ENCODE data around the gene RAD51B.

DNA sequence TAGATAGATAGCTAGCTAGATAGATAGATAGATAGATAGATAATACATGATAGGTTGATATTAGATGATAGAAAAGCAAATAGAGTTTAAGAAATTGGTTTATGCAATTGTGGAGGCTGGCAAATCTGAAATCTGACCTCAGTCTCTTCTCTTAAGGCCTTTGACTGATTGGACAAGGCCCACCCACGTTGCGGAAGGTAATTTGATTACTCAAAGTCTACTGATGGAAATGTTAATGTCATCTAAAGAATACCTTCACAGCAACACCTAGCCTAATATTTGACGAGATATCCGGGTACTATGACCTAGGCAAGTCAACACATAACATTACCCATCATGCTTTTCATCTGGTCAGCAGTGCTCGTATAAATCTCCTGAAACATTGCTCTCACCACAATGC is 782.9 kb downstream of the RAD51B start:
- TF ChIP-seq YY1 (IDR thresholded peaks at IDR 0.05; ENCODE audit: insufficient read depth, insufficient read length): no peak
- TF ChIP-seq ZNF274 (IDR thresholded peaks at IDR 0.05; ENCODE audit: low read depth, low read length): no peak
- TF ChIP-seq SUZ12 (IDR thresholded peaks at IDR 0.05; ENCODE audit: extremely low read depth, insufficient read depth, insufficient read length): no peak
